HG02588 (cell line): ENCODE data around the gene TBK1.
"Not testable (repeated sequence)": the region's sequence is repeated elsewhere in the genome, so short reads cannot be mapped to it uniquely, and the experiment has no call there.

Experiments
- ATAC-seq: cut with Tn5 transposase; IDR thresholded peaks from one replicate; pipeline ENCODE4 v1.9.1; 2021; ENCODE audit warnings: mild to moderate bottlenecking, moderate library complexity; ENCODE audit not compliant: unreplicated experiment

TBK1 gene

GRCh38 chr12:64538121-64538520 is 86.2 kb downstream of the TBK1 start:
- ATAC-seq, result no peak

DNA sequence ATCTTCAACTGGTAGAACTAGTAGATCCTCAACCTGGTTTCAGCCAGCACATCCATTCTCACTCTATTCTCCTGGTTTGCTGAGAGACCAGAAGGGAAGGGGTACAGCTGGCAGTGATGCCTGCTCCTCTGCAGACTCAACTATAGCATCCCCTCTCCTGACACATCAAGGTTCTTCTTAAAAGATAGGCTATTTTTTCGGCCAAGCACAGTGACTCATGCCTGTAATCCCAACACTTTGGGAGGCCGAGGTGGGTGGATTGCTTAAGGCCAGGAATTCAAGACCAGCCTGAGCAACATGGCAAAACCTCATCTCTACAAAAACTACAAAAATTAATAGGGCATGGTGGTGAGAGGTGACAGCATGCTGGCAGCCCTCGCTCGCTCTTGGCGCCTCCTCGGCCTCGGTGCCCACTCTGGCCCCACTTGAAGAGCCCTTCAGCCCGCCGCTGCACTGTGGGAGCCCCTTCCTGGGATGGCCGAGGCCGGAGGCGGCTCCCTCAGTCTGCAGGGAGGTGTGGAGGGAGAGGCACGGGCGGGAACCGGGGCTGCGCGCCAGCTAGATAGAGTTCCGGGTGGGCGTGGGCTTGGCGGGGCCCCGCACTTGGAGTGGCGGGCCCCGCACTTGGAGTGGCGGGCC is 90.6 kb downstream of the TBK1 start:
- ATAC-seq, result not testable (repeated sequence)

DNA sequence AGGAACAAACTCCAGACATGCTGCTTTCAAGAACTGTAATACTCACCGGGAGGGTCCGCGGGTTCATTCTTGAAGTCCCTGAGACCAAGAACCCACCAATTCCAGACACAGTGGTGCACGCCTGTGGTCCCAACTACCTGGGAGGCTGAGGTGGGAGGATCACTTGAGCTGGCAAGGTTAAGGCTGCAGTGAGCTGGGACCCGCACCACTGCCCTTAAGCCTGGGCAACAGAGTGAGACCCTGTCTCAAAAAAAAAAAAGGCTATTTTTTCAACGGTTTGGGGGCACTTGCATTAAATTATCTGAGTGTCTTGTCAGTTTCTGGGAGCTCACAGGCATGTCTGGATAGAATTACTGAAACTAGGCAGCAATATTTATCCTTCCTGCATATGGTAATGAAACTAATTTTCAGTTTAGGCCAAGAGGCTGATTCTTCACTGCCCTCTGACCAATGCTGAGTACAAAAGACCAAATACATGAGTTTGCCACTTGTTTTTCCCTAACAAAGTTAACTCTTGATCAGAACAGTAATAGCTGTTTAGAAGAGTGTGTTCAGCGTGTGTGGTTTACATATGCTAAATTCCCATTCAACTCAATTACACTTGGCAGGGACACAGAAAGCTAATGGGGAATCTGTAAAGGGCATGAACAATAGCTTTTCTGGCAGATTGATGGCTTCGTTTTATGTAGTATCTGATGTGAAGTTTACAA is 92.6 kb downstream of the TBK1 start:
- ATAC-seq, result no peak

GRCh38 chr12:64545081-64545382 is 93.1 kb downstream of the TBK1 start:
- ATAC-seq, result no peak

DNA sequence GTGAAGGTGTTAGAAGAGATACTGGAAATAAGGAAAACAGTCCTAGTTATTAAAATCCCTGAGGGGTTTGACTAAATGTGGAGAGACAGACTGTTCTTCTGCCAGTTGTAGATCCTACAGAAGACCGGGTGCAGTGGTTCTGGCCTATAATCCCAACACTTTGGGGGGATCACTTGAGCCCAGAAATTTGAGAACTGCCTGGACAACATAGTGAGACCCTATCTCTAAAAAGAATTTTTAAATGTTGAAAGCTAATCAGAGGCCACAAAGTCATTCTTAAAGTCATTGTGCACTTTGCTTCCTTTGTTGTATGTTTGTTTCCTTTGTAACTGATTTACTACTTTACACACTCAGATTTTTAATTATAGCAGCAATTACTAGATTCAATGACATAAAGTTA is 97.2 kb downstream of the TBK1 start:
- ATAC-seq, result no peak

- no peak for ATAC-seq
These were observed 98.8 kb downstream of the TBK1 start for GRCh38 chr12:64550755-64551154.

DNA sequence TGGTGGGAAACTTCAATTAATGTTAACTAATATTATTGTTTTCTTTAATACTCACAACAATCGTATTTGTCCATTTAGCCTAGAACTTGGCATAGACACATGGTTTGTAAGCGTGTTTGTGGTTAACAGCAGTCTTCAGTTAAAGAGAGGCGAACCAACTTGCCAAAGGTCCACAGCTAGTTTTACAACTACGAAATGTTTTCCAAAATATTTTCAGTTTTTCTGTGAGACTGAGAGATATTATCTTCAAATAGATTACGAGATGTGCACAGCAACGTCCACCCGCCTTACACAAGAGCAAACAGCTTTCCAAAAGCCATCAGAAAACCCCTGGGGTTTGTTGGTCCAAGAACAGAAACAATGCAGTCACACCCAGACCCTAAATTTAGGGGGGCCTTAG is 99.8 kb downstream of the TBK1 start:
- ATAC-seq, result no peak
